NCI-H1436 (cell line): ENCODE data around the gene PROX2.

Source experiments
- DNase-seq: peaks from one replicate; lab custom pipeline; 2025; lab: John Stamatoyannopoulos, UW

Gene PROX2, protein sequence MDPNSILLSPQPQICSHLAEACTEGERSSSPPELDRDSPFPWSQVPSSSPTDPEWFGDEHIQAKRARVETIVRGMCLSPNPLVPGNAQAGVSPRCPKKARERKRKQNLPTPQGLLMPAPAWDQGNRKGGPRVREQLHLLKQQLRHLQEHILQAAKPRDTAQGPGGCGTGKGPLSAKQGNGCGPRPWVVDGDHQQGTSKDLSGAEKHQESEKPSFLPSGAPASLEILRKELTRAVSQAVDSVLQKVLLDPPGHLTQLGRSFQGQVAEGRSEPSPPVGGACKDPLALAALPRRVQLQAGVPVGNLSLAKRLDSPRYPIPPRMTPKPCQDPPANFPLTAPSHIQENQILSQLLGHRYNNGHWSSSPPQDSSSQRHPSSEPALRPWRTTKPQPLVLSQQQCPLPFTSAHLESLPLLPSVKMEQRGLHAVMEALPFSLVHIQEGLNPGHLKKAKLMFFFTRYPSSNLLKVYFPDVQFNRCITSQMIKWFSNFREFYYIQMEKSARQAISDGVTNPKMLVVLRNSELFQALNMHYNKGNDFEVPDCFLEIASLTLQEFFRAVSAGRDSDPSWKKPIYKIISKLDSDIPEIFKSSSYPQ

DNA sequence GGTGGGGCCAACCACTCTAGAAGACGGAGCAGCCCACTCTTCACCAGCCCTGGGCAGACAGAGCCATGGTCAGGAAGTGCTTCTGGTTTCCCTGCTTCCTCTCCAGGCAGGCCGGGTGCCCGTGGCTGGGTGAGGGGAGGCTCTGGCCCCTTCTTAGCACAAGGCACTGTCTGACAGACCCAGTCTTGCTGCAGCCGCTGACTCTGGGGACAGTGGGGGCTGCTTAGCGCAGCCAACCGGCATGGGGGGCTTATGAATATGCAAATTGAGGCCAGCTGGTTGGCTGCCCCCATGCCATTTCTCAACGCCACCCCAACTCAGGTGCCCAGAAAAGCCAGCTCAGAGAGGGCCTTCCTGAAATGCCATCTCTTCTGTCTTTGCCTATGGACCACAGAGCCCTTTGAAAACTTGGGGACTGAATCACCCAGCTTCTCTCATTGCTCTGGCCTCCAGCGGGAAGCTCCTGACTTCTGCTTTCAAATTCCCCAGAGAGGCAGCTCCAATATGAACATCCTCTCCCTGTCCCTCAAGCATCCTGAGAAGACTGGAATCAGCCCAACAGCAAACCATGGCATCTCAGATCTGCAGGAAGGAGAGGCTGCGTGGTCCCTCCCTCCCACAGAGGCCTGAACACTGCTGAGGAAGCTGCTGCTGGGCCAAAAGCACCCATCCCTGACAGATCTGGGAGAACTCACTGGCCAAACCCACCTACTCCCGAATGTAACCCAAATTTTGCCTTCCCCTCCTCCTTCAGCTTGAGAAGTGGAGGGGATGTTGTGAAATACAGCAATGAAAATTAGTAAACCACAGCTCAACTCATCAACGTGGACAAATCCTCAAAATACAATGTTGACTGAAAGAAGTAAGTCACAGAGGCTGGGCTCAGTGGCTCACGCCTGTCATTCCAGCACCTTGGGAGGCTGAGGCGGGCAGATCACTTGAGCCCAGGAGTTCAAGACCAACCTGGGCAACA lies at the start of gene PROX2:
TSS of gene PROX2 (minus strand) at position 205 of the 973 bp plus-strand sequence. CDS start 12,311 bp downstream, outside the sequence.
- no peak for DNase-seq

DNA sequence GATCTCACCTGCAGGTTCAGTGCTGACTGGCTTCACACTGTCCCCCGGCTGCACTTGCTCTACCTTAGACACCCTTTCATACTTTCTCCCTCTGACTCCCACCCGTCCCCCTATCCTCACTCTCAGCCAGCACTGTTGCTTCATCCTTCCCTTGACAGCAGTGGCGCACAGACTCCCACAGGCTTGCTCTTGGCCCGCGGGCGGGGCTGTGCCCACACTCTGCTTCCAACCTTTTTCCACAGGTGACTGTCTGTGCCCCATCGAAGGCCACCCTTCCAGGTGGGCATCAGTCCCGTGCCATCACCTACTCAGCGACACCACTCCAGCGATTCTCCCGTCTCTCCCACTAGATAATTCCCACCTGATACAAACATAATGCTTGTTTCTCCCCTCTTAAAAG lies 48.1 kb upstream of the PROX2 start:
- no peak for DNase-seq

DNA sequence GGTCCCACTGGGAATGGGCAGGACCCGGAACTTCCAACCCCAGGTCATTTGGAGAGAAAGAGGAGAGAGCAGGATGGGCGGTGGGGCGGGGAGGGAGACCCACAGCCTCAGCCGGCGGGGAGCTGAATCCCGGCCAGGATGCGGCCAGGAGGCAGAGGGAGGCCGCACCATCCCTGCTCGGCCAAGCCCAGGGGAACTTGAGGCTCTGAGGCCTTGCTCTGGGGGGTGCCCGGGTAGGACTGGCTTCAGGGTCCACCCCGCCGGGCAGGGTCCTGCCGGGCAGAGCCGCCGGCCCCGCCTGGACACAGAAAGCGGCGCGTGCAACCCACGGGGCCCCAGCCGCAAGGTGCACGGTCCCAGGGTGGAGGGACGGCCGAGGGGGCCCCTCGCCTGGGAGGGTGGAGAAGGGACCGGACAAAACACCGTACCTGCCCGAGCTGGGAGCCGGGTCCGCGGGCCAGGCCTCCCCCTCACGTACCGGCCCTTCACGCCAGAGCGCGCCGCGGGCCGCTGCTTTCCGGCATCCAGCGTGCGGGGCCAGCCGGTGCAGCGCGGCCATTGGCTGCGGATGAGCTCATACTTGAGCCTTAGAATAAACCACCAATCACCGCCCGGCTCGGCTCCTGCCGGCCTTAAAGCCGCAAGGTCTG lies 46.9 kb upstream of the PROX2 start, which contains the start of gene RPS6KL1:
TSS of gene RPS6KL1 (minus strand) at position 509 of the 650 bp plus-strand sequence. CDS start 1,719 bp downstream, outside the sequence.
- DNase-seq, result peak; percentile 83

DNA sequence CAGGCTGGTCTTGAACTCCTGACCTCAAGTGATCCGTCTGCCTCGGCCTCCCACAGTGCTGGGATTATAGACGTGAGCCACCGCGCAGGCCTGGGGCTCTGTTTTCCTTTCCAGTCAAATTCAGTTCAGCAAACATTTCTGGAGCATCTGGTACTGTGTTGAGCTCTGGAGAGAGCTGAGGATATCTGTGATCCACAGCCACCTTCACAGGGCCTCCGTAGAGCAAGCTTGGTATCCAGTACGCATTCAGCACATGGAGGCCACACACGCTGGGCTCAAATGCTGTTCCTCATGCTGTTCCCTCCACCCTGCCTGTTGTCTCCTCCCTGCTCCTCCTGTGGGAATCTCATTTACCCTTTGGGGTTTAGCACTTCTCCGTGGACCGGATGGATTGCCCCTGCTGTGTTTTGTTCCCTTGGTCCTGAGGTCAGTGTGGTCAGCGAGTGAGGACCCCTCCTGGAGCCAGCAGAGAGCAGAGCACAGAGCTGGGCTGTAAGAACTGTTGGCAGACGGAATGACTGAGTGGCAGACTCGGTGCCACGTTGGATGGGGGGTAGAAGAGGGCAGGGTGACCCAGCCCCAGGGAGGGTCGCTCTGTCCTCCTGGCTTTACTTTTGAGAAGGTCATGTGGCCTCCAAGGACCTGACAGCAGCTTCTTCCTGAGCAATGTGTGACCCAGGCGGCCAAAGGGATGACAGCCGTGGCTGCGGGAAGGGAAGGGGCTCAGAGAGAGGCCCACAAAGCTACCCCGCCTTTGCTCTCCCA lies 46.2 kb upstream of the PROX2 start:
- DNase-seq, result no peak

DNA sequence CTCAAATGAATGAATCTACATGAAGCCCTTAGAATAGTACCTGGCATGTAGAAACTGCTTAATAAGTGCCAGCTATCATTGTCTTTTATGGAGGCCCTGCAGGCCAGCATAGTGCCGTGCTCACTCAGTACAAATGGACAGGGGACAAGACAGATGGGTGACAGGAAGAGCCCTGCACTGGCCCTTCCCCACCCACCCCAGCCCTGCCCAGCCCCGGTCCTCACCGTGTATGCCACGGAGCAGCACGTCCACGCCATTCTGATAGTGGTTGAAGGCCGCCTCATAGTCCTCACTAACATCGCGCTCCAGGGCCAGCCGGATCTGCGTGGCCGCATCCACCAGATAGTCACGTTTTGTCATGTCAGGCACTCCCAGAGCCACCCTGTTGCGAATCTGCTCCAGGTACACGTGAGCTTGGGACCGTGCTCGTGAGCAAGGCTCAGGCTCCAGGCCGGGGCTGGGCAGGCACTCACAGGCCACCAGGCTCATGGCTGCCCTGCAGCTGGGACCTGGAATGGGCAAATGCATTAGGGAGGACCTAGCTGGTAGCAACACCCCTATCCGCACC lies 45.2 kb upstream of the PROX2 start:
- no peak for DNase-seq

DNA sequence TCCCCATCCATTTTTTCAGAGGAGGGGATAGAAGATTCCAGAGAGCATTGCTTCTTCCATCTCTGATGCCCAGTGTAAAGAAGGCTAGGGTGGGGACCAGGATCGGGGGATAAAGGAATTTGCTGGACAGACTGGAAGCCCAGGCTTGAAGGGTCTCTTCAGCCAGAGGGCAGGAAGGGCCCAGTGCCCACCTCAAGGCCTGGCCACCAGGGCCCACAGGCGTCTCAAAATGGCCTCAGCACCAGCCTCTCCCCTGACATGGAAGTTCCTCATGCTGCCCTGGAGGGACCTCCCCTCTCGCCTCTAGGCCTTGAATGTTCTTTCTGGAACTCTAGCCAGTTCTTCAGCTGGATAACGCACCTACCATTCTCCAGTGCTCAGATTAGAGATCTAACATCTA lies 44.3 kb upstream of the PROX2 start:
- DNase-seq, result no peak

DNA sequence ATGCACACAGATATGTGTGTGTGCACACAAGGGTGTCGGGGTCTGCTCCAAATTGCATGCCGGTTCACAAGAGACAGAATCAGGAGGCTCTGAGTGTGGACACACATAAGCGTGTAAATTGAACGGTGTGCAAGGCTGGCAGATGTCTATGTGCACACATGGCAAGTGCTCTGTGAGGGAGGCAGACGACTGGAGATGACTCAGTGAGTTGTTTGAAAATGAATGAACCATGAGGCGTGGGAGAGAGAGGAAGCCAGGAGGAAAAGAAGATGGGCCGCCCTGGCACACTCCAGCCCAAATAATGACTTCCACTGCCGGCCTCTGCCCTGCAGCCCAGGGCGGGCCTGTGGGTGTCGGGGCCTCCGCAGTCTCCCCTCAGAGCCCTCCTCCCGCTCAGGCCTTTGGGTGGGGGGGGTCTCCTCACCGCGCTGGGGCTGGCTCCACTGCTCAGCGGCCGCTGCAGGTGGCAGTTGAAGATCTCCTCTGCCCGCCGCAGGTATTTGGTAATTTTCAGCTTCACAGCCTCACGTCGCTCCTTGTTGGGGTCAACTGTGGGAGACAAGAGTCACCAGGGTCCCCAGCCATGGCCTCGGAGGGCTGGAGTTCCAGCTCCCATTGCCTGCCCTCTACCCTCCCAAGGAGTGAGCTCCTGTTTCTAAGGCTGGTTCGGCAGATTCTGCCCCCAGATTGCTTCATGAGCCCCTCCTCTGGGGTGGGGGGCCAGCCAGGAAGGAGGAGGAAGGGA lies 43.6 kb upstream of the PROX2 start:
- no peak for DNase-seq

DNA sequence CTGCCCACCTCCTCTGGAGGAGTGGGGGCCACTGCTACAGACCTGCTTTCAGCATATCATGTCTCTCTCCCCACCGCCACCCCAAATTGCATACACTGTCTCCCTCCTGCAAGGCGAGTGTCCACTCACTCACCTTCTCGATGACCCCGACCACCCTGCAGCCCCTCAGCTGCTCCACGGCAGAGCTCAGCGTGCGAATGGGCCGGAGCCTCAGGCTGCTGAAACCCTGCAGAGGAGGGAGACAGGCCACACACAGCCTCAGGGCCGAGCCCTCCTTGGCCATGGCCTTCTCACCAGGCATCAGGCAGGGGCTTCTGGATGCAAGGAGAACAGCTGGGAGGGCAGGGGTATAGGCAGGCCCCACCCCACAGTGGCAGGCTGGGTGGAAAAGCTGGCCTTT lies 42.4 kb upstream of the PROX2 start:
- DNase-seq, result no peak

DNA sequence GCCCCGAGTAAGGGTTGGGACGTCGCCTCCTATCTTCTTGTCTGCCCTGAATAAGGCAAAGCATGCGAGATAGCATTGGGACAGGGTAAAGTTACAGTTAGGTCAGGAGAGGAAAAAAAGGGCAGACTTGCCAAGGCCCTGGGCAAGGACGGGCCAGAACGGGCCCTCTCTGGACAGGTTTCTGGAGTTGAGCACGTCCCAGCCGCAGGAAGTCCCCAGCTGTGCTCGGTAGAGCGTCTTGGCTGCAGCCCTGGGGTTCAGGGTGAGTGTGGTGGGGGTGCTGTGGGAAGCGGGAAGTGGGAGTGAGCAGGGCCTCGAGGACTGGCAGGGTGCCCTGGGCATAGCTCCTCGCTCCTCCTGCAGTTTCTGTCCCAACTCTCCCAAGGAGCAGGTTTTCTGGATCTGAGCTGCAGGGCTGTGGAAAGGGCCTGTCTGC lies 41.7 kb upstream of the PROX2 start:
- no peak for DNase-seq

DNA sequence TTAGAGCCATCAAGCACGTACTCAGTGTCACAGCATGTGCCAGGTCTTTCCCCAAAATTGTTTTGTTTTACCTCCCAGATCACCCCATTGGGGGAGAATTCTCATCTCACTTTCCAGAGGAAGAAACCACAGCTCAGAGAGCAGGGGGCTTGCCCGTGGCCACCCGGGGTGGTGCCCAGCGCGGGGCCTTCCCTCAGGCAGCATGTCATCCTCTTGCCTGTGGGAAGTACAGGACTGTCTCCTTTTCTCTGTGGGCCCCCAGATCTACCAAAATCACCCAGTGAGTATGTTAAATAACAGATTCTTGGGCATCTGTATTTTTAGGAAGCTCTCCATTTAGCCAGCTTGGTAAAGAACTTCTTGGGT lies 41.2 kb upstream of the PROX2 start:
- DNase-seq, result no peak

DNA sequence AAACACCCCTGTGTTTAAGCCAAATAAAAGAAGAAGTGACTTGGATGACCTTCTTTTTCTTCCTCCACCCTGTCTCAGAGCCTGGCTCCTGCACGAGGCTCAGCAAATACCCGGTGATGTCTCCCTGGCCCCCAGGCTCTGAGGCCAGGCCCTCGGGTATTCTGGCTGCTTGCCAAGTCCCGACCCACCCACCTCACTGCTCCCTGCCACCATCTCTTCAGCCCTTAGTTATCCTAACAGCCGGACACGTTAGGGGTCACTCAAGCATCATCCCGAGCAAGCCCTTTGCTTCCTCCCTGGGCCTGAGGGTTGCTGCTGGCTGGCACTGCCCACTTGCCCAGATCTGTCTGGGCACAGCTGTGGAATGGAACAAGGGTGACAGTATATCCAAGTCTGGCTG lies 39.9 kb upstream of the PROX2 start:
- no peak for DNase-seq

DNA sequence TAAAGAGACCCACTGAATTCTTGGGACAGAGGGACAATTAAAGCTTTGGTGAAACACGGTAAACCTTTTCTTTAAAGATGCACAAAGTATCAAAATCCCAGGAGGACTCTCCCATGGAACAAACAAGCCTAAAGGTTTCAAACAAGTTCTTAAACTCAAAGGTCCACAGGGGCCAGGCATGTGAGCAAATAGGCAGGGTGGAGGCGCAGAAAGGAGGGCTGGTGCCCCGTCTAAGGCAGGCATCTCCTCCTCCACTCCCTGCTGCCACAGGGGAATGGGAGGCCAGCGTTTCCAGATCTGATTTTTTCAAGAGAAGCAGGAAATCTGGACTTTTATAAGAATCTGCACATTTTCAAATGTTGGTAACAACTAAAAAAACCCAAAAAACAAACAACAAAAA lies 39.5 kb upstream of the PROX2 start:
- no peak for DNase-seq

DNA sequence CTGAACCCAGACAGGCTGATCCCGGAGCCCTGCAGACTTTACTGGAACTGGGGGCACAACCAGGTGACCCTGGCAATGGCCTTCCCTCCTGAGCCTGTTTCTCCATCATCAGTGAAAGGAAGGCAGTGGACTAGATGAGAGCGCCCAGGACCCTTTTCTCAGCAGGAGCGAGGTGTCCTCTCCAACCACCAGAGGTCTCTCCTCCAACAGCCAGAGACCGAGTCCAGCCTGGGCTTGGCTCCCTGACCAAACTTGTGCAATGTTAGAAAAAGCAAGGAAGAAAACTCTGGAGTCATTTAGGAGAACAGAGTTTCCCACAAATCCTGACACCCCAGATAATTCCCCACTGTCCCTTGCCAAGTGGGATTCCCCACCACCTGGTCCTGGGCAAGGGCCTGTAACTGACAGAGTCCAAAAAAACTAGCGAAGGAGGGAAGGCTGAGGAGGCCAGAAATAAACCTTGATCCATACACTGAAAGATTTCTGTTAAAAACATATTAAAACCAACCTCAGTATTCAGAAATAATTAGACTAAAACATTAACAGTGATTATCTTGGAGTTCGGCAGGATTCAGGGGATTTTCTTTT lies 38.1 kb upstream of the PROX2 start:
- no peak for DNase-seq

DNA sequence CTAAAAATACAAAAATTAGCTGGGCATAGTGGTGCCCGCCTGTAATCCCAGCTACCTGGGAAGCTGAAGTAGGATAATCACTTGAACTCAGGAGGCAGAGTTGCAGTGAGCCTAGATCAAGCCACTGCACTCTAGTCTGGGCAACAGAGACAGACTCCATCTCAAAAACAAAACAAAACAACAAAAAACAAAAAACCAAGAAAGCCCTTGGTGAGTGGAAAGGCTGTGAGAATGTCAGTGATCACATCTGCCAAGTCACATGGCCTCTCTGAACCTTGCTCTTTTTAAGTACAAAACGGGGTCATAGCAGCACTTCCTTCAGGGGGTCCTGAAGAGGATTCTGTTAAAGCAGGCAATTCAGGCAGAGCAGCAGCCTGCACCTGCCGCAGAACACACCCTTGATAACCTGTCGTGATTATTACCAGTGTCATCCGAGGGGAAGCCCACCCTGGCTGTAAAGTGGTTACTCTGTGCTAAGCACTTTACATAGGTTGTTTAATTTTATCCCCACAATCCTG lies 37.5 kb upstream of the PROX2 start:
- DNase-seq, result no peak

DNA sequence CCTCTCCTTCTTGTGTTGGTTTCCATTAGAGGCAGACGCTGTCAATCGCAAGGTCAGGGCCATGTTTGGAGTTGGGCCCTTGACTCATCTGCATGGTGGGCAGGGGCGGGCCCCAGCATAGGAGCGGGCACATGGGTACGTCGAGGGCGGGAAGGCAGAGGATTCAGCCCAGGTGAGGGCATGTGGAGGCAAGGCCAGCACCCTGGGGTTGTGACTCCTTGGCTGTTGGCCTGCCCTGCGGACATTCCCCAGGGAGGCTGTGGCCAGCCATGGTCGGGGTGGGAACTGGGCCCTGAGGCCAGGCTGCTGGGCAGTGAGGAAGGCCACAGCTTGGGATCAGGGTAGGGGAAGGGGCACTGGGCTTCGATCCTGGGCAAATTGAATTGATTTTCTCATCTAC lies 36.9 kb upstream of the PROX2 start:
- DNase-seq, result no peak

DNA sequence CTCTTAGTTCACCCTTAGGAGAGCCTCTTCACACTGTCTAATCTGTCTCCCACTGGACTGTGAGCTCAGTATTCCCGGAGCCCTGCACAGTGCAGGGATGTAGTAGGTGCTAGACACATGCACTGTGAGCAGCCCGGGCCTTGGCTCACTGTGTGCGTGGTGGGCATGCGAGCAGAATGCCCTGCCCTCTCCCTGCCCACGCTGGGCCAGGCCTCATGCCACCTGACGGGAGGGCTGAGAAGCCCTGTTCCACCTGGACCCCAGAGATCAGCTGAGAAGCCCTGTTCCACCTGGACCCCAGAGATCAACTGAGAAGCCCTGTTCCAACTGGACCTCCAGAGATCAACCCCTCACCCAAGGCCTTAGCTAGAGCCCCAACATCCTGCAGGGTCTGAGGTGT lies 36.2 kb upstream of the PROX2 start:
- no peak for DNase-seq

DNA sequence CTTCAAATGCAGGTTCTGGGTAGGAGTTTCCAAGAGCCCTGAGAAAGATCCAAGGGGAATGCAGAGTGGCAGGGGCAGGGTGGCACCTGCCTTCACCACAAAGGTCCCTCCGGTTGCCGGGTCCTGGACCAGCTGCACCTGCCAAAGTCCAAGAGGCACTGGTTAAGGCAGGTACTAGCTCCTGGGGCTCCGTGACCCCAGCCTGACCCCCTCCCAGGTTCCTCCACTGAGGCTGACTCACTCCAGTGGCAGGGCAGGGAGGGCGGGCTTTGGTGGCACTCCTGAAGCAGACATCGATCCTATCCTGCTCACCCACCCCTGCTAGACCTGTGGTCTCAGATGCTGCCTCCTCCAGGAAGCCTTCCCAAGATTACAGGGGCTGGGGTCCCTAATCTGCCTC lies 35.8 kb upstream of the PROX2 start:
- no peak for DNase-seq

DNA sequence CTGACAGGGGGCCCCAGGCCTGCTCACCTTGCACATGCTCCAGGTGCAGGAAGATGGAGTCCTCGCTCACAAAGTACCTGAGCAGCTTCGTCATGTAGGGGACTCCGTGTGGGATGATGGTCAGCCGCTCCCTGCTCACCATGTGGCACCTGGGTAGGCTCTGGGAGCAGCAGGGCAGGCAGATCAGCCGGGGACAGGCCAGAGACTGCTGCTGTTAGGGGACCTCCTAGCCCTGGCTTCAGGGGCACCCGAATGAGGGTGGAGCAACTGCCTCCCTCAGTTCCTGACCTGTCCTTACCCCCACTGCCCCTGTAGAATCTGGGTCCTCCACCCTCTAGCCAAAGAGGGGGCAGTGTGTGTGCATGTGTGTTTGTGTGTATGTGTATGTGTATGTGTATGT lies 35.3 kb upstream of the PROX2 start:
- DNase-seq, result no peak

DNA sequence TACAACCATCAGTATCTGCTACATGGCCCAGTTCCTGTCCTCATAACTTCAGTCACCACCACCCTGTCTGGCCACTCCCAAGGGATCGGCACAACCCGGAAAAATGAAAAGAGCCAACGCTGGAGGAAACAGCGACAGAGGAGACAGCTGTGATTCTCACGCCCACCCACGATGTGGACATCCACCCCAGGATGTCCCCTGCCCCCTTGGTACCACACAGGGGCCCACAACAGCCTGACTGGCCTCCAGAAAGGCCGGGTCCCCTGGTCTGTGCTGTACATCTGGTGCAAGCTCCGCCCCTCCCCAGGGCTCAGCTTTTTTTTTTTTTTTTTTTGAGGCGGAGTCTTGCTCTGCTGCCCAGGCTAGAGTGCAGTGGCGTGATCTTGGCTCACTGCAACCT lies 34.6 kb upstream of the PROX2 start:
- DNase-seq, result no peak

DNA sequence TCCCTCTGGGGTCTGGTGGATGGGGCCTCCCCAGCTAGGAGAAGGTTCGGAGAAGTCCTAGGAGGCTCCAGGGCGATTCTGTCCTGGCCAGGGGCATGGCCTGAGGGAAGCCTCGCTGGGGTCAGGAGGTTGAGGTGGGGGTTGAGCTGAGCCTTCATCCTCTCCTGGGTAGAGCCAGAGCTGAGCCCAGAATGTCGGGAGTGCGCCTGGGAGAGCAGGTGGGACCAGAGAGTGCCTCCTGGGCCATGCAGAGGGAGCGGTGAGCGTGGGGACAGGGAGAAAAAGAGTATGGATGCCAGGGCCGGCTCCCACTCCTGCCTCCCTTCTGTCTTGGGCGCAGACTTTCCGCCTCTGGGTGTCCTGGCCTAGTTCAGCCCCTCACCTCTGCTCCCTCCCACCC lies 34.0 kb upstream of the PROX2 start:
- DNase-seq, result no peak
